H1 (cell line): Measurements from ENCODE around the gene SLC66A3. TPM values are rescaled to one million over a fixed set of nuclear protein-coding genes. Genes with fewer than 3 reads are reported as not detected.

Experiments
- CTCF ChIA-PET: fragments of 300-600 bp; sonication (Branson Sonifier 250); formaldehyde crosslinking; loops from one replicate; lab custom pipeline; 2021; ENCODE audit not compliant: partially characterized antibody; lab: Charles Lee
- POLR2A ChIA-PET: fragments of 300-600 bp; sonication (Branson Sonifier 250); formaldehyde crosslinking; loops from one replicate; lab custom pipeline; 2021; ENCODE audit warnings: inconsistent platforms; ENCODE audit not compliant: partially characterized antibody; lab: Charles Lee
- DNase-seq, 2 experiments: peaks; one replicate each; pipeline versions ENCODE4 v3.0.0 to v3.0.0-alpha.2; 2010 to 2022; ENCODE audit warnings: low spot score in 2 of 2, low read depth in 1 of 2, mixed read lengths in 1 of 2
- FAIRE-seq: peaks from 2 replicates; lab custom pipeline; 2011; peaks lifted over from hg19 to GRCh38; lab: Jason Lieb, UNC
- H2AFZ ChIP-seq: 2 replicates; pipeline ENCODE4 v1.8.1; 2012; ENCODE audit warnings: low read length, inconsistent platforms
- H2AK5ac ChIP-seq: 2 replicates; pipeline ENCODE4 v1.6.1; 2013; ENCODE audit warnings: low read depth, low read length
- H2BK120ac ChIP-seq: replicated peaks from 2 replicates; pipeline ENCODE3; 2013; ENCODE audit warnings: low read depth, low read length, inconsistent platforms
- H2BK12ac ChIP-seq: 2 replicates; pipeline ENCODE4 v1.6.1; 2013; ENCODE audit warnings: low read depth, low read length
- H2BK15ac ChIP-seq: 2 replicates; pipeline ENCODE4 v1.6.1; 2013; ENCODE audit warnings: low read length
- H2BK20ac ChIP-seq: 2 replicates; pipeline ENCODE4 v1.6.1; 2013; ENCODE audit warnings: low read length
- H2BK5ac ChIP-seq: 2 replicates; pipeline ENCODE4 v1.6.1; 2013; ENCODE audit warnings: low read depth, low read length
- H3K14ac ChIP-seq: 2 replicates; pipeline ENCODE4 v1.6.1; 2013; ENCODE audit warnings: inconsistent platforms; ENCODE audit not compliant: insufficient read length
- H3K18ac ChIP-seq: 2 replicates; pipeline ENCODE4 v1.6.1; 2013; ENCODE audit warnings: low read length; ENCODE audit errors: extremely low read depth
- H3K23ac ChIP-seq: 2 replicates; pipeline ENCODE4 v1.6.1; 2013; ENCODE audit warnings: inconsistent platforms; ENCODE audit not compliant: insufficient read length
- H3K23me2 ChIP-seq: 2 replicates; pipeline ENCODE4 v1.6.1; 2013; ENCODE audit warnings: low read depth, low read length
- H3K27ac ChIP-seq: 2 replicates; pipeline ENCODE4 v1.6.1; 2011; ENCODE audit warnings: low read depth, low read length, inconsistent platforms
- H3K27me3 ChIP-seq, 4 experiments: replicated peaks in 1 of 4; 1 replicate in 1 of 4; 2 replicates in 3 of 4; pipeline versions ENCODE4 v1.6.1 to v1.8.1; 2011 to 2013; ENCODE audit warnings: low read length in 3 of 4, mild to moderate bottlenecking in 3 of 4, inconsistent platforms in 2 of 4, mixed read lengths in 2 of 4, moderate library complexity in 1 of 4; ENCODE audit not compliant: control insufficient read depth in 3 of 4, insufficient read depth in 3 of 4; ENCODE audit errors: extremely low read depth in 1 of 4
- H3K36me3 ChIP-seq, 4 experiments: 2 replicates each; pipeline versions ENCODE4 v1.6.1 to v1.8.1; 2011 to 2013; ENCODE audit warnings: mild to moderate bottlenecking in 4 of 4, low read length in 3 of 4, moderate library complexity in 2 of 4, control low read depth in 1 of 4, inconsistent platforms in 1 of 4; ENCODE audit not compliant: insufficient read depth in 4 of 4, control insufficient read depth in 2 of 4
- H3K4ac ChIP-seq: replicated peaks from 2 replicates; pipeline ENCODE3; 2013; ENCODE audit warnings: low read length, low read depth, mixed read lengths, inconsistent platforms; ENCODE audit not compliant: insufficient read length
- H3K4me1 ChIP-seq, 4 experiments: replicated peaks in 1 of 4; 1 replicate in 1 of 4; 2 replicates in 3 of 4; pipeline versions ENCODE4 v1.6.1 to v1.8.1; 2011 to 2013; ENCODE audit warnings: low read length in 3 of 4, inconsistent platforms in 2 of 4, mixed read lengths in 1 of 4; ENCODE audit not compliant: insufficient read depth in 4 of 4, control insufficient read depth in 3 of 4
- H3K4me2 ChIP-seq, 2 experiments: 2 replicates each; pipeline versions ENCODE4 v1.6.1 to v1.8.1; 2011 to 2013; ENCODE audit warnings: low read depth in 2 of 2, low read length in 2 of 2, control low read depth in 1 of 2, inconsistent platforms in 1 of 2, mild to moderate bottlenecking in 1 of 2; ENCODE audit not compliant: insufficient read depth in 1 of 2
- H3K4me3 ChIP-seq, 4 experiments: fragments of 200-600, 300-600 bp in 1 of 4; sonication (generic), shearing (Covaris generic), sonication (Bioruptor Twin) in 1 of 4; 2 replicates each; pipeline versions ENCODE4 v1.5.1 to v1.8.1; 2011 to 2016; ENCODE audit warnings: low read length in 4 of 4, low read depth in 3 of 4, control low read depth in 2 of 4, inconsistent platforms in 2 of 4, mild to moderate bottlenecking in 2 of 4, mixed read lengths in 1 of 4, moderate library complexity in 1 of 4; ENCODE audit not compliant: insufficient read depth in 2 of 4; ENCODE audit errors: extremely low read depth in 1 of 4
- H3K56ac ChIP-seq: replicated peaks from 2 replicates; pipeline ENCODE3; 2013; ENCODE audit warnings: low read depth, mild to moderate bottlenecking, mixed read lengths, low read length, inconsistent platforms; ENCODE audit not compliant: insufficient read length
- H3K79me1 ChIP-seq: 2 replicates; pipeline ENCODE4 v1.6.1; 2013; ENCODE audit warnings: low read depth, low read length, control low read depth
- H3K79me2 ChIP-seq, 2 experiments: 2 replicates each; pipeline versions ENCODE4 v1.6.1 to v1.8.1; 2012 to 2013; ENCODE audit warnings: low read length in 2 of 2, mild to moderate bottlenecking in 2 of 2, inconsistent platforms in 1 of 2; ENCODE audit not compliant: insufficient read depth in 2 of 2, control insufficient read depth in 1 of 2
- H3K9ac ChIP-seq, 4 experiments: replicated peaks in 1 of 4; 1 replicate in 1 of 4; 2 replicates in 3 of 4; pipeline versions ENCODE4 v1.6.1 to v1.8.1; 2011 to 2013; ENCODE audit warnings: low read depth in 3 of 4, low read length in 3 of 4, control low read depth in 2 of 4, mild to moderate bottlenecking in 2 of 4, moderate library complexity in 2 of 4, inconsistent platforms in 1 of 4; ENCODE audit errors: extremely low read depth in 1 of 4
- H3K9me3 ChIP-seq, 2 experiments: 2 replicates each; pipeline versions ENCODE4 v1.6.1 to v1.8.1; 2012 to 2013; ENCODE audit warnings: mild to moderate bottlenecking in 2 of 2, moderate library complexity in 2 of 2, control low read depth in 1 of 2, inconsistent platforms in 1 of 2, low read depth in 1 of 2, low read length in 1 of 2, mixed read lengths in 1 of 2; ENCODE audit not compliant: insufficient read depth in 2 of 2
- H4K20me1 ChIP-seq, 2 experiments: replicated peaks in 1 of 2; 2 replicates each; pipeline versions ENCODE3 to v1.8.1; 2011 to 2013; ENCODE audit warnings: inconsistent platforms in 2 of 2, low read length in 2 of 2, mild to moderate bottlenecking in 1 of 2; ENCODE audit not compliant: insufficient read depth in 2 of 2, control insufficient read depth in 1 of 2
- H4K5ac ChIP-seq: 2 replicates; pipeline ENCODE4 v1.6.1; 2013; ENCODE audit warnings: low read length, low read depth, mixed read lengths, inconsistent platforms; ENCODE audit not compliant: insufficient read length
- H4K8ac ChIP-seq: 2 replicates; pipeline ENCODE4 v1.8.0; 2013; ENCODE audit warnings: mild to moderate bottlenecking, moderate library complexity, low read length, inconsistent platforms; ENCODE audit not compliant: insufficient read depth; ENCODE audit errors: extremely low read depth
- H4K91ac ChIP-seq: replicated peaks from 2 replicates; pipeline ENCODE3; 2013; ENCODE audit warnings: low read length, mixed read lengths, inconsistent platforms; ENCODE audit not compliant: insufficient read length
- CEBPB ChIP-seq: IDR thresholded peaks from 2 replicates; pipeline ENCODE4 v1.6.1; 2012; ENCODE audit warnings: low read depth, low read length
- EGR1 ChIP-seq: IDR thresholded peaks from 2 replicates; pipeline ENCODE4 v1.6.1; 2011; ENCODE audit warnings: low read depth, low read length, borderline replicate concordance
- WGBS, 2 experiments: shearing (Covaris generic) in 1 of 2; methylation state at CpG; one replicate each; pipeline versions ENCODE4 v1.1.6 to v1.1.7; 2013 to 2015; ENCODE audit warnings: low lambda C conversion rate in 2 of 2, mixed read lengths in 2 of 2, inconsistent platforms in 1 of 2, low coverage in 1 of 2, missing lambda C conversion rate in 1 of 2; ENCODE audit not compliant: insufficient replicate concordance in 2 of 2, insufficient coverage in 1 of 2, insufficient read length in 1 of 2; ENCODE audit errors: extremely low coverage in 1 of 2, missing lambda C conversion rate in 1 of 2; 5-methylcytosine and 5-hydroxymethylcytosine counted together
- polyA plus RNA-seq, 7 experiments: library from polyadenylated mRNA; depleted of rRNA in 3 of 7; stranded (reverse) in 5 of 7; unstranded in 2 of 7; fragments of >200 nt in 5 of 7; fragments of 200-250 nt in 2 of 7; gene quantifications; 1 replicate in 5 of 7; 2 replicates in 1 of 7; 4 replicates in 1 of 7; pipeline versions ENCODE4 v1.2.1 to v1.2.3, GENCODE V29; 2011 to 2013; ENCODE audit warnings: missing spikeins in 2 of 7, mixed read lengths in 2 of 7
- total RNA-seq: library from RNA; stranded (reverse); fragmentation: NEBNext Ultra II Directional; extraction: Animal tissue kit (Norgen Biotek cat#: 25700); gene quantifications from 2 replicates; pipeline ENCODE4 v1.2.1, GENCODE V29; 2021

SLC66A3 gene
- total and polyA plus RNA-seq, 2 of the 8 experiments (the other 6 are each of a cell fraction or from before 2014, with no cell fraction given) = 8.7 to 27.8 TPM

DNA sequence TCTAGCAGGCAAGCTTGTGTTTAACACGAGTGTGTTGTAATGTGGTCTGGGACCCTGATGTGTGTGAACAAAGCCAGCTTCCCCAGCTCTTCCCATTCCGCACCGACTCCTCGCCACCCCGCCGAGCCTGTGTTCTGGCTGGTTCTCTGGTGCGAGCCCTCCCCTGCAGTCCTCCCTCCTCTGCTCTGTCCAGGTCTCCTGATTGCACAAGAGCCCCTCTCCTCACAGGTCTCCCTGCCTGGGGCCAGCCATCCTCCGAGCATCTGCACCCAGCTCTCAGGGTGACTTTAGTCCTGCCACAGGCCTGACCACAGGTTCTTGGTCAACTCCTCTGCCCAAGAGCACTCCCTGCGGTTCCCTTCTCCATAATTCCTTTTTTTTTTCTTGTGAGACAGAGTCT is 13.2 kb downstream of the SLC66A3 start:
- Histone ChIP-seq H4K91ac (no peak overlapping the region), H2BK12ac (no peak overlapping the region), H2BK15ac (no peak overlapping the region), H4K8ac (peak overlapping the region; percentile 35; the same call in 1 of the 2 replicates), H3K4me3 (no peak overlapping the region), H4K20me1 (no peaks in the 10 kb centered on the region), H3K4ac (no peak overlapping the region), H3K23me2 (no peaks in the 10 kb centered on the region), H3K4me2 (no peak overlapping the region), H2BK120ac (no peak overlapping the region), H3K36me3 (no peaks in the 10 kb centered on the region), H3K56ac (no peak overlapping the region), H3K9me3 (no peaks in the 10 kb centered on the region), H3K27me3 (no peaks in the 10 kb centered on the region), H2BK20ac (no peak overlapping the region), H3K4me1 (no peaks in the 10 kb centered on the region), H2AFZ (no peak overlapping the region), H3K18ac (no peak overlapping the region), H3K79me2 (no peaks in the 10 kb centered on the region), H3K79me1 (no peaks in the 10 kb centered on the region), H3K14ac (no peak overlapping the region), H2BK5ac (no peak overlapping the region), H3K9ac (no peak overlapping the region), H4K5ac (no peak overlapping the region), H2AK5ac (no peak overlapping the region), H3K23ac (no peak overlapping the region), H3K27ac (no peak overlapping the region)
- no peak for DNase-seq
- ChIA-PET CTCF (interaction anchor here (0.6 to 1.8 kb wide), 9 partner anchors 9 to 243 kb away, joined by 3 to 13 read pairs (median 3); partner anchors contain the start of gene SLC66A3), POLR2A (interaction anchor here (0.7 kb wide), 1 partner anchor 333 kb away, joined by 5 read pairs; no protein-coding TSS in a partner anchor)
- TF ChIP-seq CEBPB = 0 out of 2 replicates have a peak, but pooled peaks have one; percentile 53
- no peak for TF ChIP-seq EGR1
- FAIRE-seq = no peak
- 80% methylated on average over 9 of the region's 9 CpGs; no CpG with 5 or more reads in 1 of the 2 experiments for WGBS, 2 experiments
